CD4-positive, alpha-beta T cell treated with Interleukin-15 for 1 hour (primary cell): ENCODE results near the gene RANBP1.

Source experiments
- DNase-seq: peaks from one replicate; pipeline ENCODE4 v3.0.0-alpha.2; 2020

Gene RANBP1

DNA sequence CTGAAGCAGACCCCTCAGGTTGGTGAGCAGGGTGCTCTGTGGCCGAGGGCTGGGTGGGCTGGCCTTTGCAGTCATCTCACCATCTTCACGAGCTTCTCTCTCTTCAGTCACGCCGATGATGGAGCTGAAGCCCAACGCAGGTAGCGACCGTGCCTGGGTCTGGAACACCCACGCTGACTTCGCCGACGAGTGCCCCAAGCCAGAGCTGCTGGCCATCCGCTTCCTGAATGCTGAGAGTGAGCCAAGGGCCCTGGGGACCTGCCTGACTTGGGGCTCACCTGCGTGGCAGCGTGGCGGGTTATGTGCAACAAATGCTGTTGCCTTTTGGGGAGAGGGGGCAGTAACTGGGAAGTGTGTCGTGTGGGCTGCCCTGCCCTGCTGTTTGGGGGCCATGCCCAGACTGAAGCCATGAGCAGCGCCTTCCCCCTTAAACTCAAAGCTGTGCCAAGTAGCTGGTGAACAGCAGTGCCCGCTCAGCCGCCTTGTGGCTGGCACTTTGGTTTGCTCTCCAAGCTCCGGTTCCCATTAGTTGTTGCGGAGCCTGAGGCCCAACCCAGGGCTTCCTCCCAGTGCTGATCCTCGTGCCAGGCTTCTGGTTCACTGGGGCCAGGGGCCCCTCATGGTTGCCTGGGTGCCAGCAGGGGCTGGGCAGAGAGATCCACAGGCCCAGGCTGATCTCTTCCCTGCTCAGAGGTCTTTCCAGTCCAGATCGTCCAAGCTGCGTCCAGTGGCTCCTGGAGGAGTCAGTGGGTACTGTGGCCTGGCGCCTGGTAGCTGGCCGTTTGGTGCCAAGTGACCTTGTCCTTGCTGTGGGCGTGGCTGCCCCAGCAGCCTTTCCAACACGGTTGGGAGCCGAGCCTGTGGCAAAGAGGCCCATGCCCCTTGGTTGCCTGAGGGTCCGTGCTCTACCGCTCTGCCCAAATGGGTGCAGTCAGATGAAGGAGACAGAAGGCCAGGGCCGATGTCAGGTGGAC, 9.6 kb downstream of the RANBP1 start:
- DNase-seq = no peak

- no peak for DNase-seq
Measured at GRCh38 chr22:20126284-20127029, 10.6 kb downstream of the RANBP1 start.

GRCh38 chr22:20127318-20127868, 11.5 kb downstream of the RANBP1 start:
- no peak for DNase-seq

DNA sequence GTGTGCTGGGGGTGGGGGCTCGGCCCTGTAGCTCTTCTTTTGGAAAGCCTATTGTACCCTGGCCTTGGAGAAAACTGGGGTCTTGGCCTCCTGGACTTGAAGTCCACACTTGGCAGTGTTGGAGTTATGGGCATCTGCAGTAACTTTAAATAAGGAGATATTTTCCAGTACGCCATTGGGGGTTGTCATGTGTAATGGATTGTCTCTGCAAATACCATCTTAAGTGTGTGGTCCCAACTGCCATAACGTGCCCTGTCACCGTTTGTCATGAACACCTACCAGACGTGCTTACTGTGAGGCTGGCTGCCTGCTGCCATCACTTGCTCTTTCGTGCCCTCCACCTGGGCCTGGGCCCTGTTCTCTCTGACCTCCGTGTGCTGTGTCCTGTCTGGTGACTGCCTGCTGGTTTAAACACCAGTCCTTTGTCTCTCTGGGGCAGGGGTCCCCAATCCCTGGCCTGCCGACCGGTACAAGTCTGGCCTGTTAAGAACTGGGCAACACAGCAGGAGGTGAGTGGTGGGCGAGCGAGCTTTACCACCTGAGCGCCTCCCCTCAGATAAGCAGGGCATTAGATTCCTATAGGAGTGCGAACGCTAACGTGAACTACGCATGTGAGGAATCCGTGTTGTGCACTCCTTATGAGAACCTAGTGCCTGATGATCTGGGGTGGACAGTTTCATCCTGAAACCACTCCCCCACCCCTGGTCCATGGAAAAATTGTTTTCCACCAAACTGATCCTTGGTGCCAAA, 12.1 kb downstream of the RANBP1 start:
- DNase-seq = no peak

DNA sequence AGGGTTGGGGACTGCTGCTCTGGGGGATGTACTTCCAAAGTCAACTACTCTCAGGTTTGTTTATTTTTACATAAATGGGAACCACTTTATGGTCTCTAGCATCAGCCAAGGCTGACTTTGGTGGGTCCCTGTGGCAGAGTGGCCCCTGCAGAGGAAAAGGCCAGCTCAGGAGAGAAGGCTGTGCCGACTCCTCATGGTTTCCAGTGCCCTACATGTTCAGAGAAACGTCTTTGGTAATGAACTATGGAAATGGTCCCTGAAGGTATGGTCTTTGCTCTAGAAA, 12.7 kb downstream of the RANBP1 start:
- DNase-seq = no peak

GRCh38 chr22:20128902-20129746, 13.2 kb downstream of the RANBP1 start:
- peak; percentile 44 for DNase-seq

GRCh38 chr22:20129747-20130014, 13.8 kb downstream of the RANBP1 start:
- DNase-seq = no peak

GRCh38 chr22:20130319-20130718, 14.4 kb downstream of the RANBP1 start:
- DNase-seq = no peak

DNA sequence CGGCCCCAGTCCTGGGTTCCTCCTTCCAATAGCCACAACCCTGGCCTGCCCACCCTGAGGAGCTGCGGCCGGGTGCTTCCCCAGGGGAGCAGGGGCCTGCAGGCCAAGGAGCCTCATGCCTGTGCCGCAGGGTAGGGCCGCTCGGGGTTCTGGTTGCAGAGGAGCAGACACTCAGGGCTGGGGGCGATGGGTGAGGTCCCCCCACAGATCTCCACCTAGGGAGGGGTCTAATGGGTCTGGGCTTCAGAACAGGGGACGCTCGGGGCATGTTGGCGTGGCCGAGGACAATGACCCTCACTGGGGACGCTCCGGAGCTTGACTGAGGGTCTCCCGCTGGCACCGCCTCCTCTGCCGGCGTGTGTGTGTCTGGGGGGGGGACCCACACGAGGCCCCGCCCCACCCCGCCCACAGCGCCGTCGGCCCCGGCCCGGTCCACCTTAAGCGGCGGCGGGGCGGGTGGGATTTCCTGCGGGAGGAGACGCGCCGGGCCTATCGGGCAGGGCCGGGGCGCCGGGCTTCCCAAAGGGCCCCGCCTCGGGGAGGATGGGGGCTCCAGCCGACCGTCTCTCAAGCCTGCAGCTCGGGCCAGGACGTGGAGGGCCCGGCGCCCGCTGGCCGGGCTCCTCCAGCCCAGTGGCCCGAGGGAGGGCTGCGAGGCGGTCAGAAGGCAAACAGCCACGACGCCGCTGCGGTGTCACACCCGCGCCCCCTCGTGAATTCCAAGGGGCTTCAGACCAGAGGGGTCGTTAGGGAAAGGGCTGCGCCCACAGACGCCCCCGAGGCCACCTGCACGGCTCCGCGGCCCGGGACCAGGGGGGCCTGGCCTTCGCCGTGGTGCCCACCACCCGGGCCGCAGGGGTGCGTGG, 15.1 kb downstream of the RANBP1 start:
- DNase-seq = peak; percentile 83

- DNase-seq = no peak
Measured at GRCh38 chr22:20131597-20131858, 15.6 kb downstream of the RANBP1 start, which contains the start of gene ZDHHC8. TSS of gene ZDHHC8 (plus strand) at chr22:20131804. CDS start at chr22:20131948, 144 bp downstream.

- peak; percentile 27 for DNase-seq
Measured at GRCh38 chr22:20131859-20132685, 16.2 kb downstream of the RANBP1 start.

- no peak for DNase-seq
Measured at GRCh38 chr22:20132686-20133246, 16.9 kb downstream of the RANBP1 start.

DNA sequence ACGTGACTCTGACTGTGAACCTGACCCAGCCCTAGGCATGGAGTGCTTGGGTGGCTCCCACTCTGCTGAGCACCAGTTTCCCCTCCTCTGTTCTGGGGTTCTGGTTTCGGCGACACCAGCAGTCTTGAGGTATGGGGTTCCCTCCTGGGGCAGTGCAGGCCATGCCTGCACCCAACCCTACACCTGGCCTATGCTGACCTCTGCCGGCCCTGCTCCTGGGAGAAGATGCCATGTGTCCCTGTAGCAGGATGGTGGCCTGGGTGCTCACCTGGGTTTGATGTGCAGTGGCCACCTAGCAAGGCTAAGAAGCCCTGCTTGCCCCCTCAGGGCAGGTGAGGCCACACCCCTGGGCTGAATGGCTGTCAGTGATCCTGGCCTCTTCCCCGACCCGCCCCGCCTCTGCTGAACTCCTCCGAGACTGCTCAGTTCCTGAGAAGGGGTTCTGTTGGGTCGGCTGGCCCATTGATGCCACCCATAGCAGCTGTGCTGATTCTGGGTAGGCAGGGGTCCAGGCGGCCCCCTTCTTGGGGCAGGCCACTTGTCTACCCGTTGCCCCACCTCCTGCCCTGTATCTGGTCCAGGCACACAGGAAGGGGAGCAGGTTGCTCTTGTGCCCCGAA, 18.1 kb downstream of the RANBP1 start:
- no peak for DNase-seq

DNA sequence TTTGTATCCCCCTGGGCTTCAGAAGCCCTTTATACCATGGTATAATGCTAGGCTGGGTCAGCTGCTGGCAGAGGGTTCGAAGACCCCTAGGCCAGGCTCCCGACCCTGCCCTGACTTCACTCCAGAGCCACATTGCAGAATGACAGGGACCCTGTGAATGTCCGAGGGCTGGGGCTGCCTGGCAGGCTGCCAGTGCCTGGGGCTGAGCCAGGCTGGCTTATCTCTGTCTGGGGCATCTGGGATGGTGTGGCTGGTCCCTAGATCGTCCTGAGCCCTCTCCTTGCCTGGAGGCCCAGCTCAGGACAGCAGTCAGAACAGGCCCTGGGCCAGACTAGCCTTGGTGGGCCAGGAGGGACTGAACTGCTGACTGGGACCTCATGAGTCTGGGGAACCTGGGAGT, 19.4 kb downstream of the RANBP1 start:
- DNase-seq = no peak

GRCh38 chr22:20135806-20136602, 20.1 kb downstream of the RANBP1 start:
- DNase-seq = no peak

DNA sequence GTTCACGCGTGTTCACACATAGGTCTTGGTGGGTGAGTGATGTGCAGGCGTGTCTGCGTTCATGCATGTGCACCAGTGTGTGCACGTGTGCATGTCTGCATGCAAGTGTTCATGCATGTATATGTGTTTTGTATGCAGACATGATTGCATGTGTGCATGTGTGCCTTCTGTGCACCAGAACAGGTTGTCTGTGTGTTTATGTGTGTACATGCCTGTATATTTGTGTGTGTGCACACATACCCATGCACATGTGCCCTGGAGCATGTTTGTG, 20.6 kb downstream of the RANBP1 start:
- DNase-seq = no peak

GRCh38 chr22:20137113-20137512, 21.2 kb downstream of the RANBP1 start:
- no peak for DNase-seq

DNA sequence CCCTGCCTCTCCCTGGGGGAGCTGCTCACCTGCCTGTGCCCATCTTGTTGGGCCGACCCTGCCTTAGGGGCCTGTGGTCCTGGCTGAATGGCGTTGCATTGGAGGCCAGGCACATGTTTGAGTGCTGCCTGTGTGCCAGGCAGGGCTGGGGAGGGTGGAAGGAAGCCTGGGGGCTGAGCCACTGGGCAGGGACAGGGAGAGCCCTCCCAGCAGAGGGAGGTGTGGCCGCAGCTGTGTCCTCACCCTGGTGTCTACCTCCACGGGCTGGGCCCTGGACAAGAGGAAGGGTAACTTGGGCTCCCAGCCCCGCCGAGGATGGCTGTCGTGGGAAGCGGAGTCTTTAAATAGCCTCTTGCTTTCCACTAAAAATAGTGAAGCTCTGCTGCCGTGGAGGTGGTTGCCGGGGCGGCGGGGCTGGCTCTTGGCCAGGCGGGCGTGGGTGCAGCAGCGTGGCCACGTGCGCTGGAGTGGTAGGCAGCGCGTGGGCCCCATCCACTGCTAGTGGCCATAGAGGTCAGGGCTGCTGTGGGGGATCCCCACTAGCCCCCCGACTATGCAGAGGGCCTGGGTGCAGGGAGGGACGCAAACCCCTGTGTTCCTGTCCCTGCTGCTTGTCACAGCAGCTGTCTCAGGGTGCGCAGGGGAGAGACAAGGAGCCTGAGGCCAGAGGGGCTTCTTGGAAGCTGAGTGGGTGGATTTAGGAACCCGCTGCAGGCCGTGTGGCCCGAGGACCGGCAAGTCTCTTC, 21.9 kb downstream of the RANBP1 start:
- DNase-seq = no peak

GRCh38 chr22:20138417-20138738, 22.5 kb downstream of the RANBP1 start:
- DNase-seq = no peak
